Smooth muscle cell (in vitro differentiated cells): ENCODE data around the gene CRYGS. TPM values are rescaled to one million over a fixed set of nuclear protein-coding genes. Genes with fewer than 3 reads are reported as not detected.

ENCODE experiments used
- DNase-seq: peaks from one replicate; lab custom pipeline; 2025; ENCODE audit not compliant: unreplicated experiment; lab: John Stamatoyannopoulos, UW
- H2AFZ ChIP-seq: fragments of 200-600 bp; sonication (generic); 2 replicates; pipeline ENCODE4 v1.6.0; 2016; ENCODE audit warnings: antibody characterized with exemption, low read depth, mild to moderate bottlenecking
- H3F3A ChIP-seq: fragments of 200-600 bp; sonication (generic); 2 replicates; pipeline ENCODE4 v1.6.0; 2017; ENCODE audit warnings: antibody characterized with exemption, low read depth
- H3K27ac ChIP-seq: fragments of 200-600 bp; sonication (generic); 2 replicates; pipeline ENCODE4 v1.5.1; 2016; ENCODE audit warnings: low read depth, mild to moderate bottlenecking
- H3K27me3 ChIP-seq: fragments of 200-600 bp; sonication (generic); 2 replicates; pipeline ENCODE4 v1.6.1; 2016; ENCODE audit warnings: low read depth, mild to moderate bottlenecking
- H3K36me3 ChIP-seq: fragments of 200-600 bp; sonication (generic); 2 replicates; pipeline ENCODE4 v1.5.1; 2016; ENCODE audit warnings: low read depth
- H3K4me1 ChIP-seq: fragments of 200-600 bp; sonication (generic); 2 replicates; pipeline ENCODE4 v1.5.1; 2016; ENCODE audit warnings: low read depth
- H3K4me2 ChIP-seq: fragments of 200-600 bp; sonication (generic); 2 replicates; pipeline ENCODE4 v1.6.0; 2016; ENCODE audit warnings: mild to moderate bottlenecking
- H3K4me3 ChIP-seq: fragments of 200-600 bp; sonication (generic); 2 replicates; pipeline ENCODE4 v1.5.1; 2016; ENCODE audit warnings: mild to moderate bottlenecking
- H3K79me2 ChIP-seq: fragments of 200-600 bp; sonication (generic); 2 replicates; pipeline ENCODE4 v1.6.0; 2016; ENCODE audit warnings: low read depth, mild to moderate bottlenecking
- H3K9ac ChIP-seq: fragments of 200-600 bp; sonication (generic); 2 replicates; pipeline ENCODE4 v1.6.0; 2016; ENCODE audit warnings: low read depth
- H3K9me3 ChIP-seq: fragments of 200-600 bp; sonication (generic); replicated peaks from 2 replicates; pipeline ENCODE4 v1.5.1; 2016; ENCODE audit warnings: low read depth
- H4K20me1 ChIP-seq: fragments of 200-600 bp; sonication (generic); 2 replicates; pipeline ENCODE4 v1.6.0; 2016; ENCODE audit warnings: low read depth
- WGBS: methylation state at CpG from one replicate; pipeline ENCODE4 v1.1.7; 2016; ENCODE audit warnings: low lambda C conversion rate; 5-methylcytosine and 5-hydroxymethylcytosine counted together
- polyA plus RNA-seq: library from polyadenylated mRNA; unstranded; fragments of >200 nt; fragmentation: Nextera tagmentation; extraction: Ambion mirVana; gene quantifications from 2 replicates; pipeline ENCODE4 v1.2.1, GENCODE V29; 2016
- total RNA-seq: library from RNA; depleted of rRNA; stranded (reverse); fragments of >200 nt; gene quantifications from 2 replicates; pipeline ENCODE4 v1.2.3, GENCODE V29; 2014
- TF ChIP-seq, protein P1 (sequence below): fragments of 200-600 bp; sonication (generic); IDR thresholded peaks from 2 replicates; pipeline ENCODE4 v1.5.1; 2017; ENCODE audit warnings: borderline replicate concordance, mild to moderate bottlenecking, antibody characterized with exemption; ENCODE audit not compliant: insufficient read depth, poor library complexity, severe bottlenecking

Gene CRYGS
- total and polyA plus RNA-seq, 2 experiments from 2014 or later, result 5.5 to 6.6 TPM

DNA sequence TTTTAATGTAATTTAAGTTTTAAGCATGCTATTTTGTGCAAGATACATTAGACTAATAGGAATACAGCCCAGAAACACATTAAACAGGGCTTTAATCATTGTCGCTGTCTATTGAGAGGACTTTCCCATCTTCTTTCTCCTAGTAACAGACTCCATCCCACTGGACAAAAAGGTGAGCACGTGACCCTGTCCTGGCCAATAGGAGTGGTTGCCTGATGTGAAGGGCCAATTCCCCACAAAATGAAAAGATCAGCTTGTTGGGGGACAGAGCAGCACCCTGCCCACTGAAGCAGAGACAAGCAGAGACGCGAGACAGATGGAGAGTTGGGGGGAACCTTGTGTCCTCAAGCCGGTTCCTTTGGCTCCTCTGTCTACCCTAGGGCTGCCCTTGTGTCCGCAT is 21.2 kb downstream of the CRYGS start:
- Histone ChIP-seq H3K4me2 (no peak overlapping the region), H3K9me3 (no peaks in the 10 kb centered on the region), H3K79me2 (no peaks in the 10 kb centered on the region), H2AFZ (no peak overlapping the region), H3K4me1 (peaks cover 9% of the 10 kb centered on the region), H3K27ac (no peak overlapping the region), H3K27me3 (no peaks in the 10 kb centered on the region), H4K20me1 (no peaks in the 10 kb centered on the region), H3K9ac (no peak overlapping the region), H3F3A (no peaks in the 10 kb centered on the region), H3K4me3 (no peak overlapping the region), H3K36me3 (no peaks in the 10 kb centered on the region)
- 86% methylated on average over 6 of the region's 6 CpGs for WGBS
- TF ChIP-seq, protein P1, sequence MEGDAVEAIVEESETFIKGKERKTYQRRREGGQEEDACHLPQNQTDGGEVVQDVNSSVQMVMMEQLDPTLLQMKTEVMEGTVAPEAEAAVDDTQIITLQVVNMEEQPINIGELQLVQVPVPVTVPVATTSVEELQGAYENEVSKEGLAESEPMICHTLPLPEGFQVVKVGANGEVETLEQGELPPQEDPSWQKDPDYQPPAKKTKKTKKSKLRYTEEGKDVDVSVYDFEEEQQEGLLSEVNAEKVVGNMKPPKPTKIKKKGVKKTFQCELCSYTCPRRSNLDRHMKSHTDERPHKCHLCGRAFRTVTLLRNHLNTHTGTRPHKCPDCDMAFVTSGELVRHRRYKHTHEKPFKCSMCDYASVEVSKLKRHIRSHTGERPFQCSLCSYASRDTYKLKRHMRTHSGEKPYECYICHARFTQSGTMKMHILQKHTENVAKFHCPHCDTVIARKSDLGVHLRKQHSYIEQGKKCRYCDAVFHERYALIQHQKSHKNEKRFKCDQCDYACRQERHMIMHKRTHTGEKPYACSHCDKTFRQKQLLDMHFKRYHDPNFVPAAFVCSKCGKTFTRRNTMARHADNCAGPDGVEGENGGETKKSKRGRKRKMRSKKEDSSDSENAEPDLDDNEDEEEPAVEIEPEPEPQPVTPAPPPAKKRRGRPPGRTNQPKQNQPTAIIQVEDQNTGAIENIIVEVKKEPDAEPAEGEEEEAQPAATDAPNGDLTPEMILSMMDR, result no peak
- no peak for DNase-seq

DNA sequence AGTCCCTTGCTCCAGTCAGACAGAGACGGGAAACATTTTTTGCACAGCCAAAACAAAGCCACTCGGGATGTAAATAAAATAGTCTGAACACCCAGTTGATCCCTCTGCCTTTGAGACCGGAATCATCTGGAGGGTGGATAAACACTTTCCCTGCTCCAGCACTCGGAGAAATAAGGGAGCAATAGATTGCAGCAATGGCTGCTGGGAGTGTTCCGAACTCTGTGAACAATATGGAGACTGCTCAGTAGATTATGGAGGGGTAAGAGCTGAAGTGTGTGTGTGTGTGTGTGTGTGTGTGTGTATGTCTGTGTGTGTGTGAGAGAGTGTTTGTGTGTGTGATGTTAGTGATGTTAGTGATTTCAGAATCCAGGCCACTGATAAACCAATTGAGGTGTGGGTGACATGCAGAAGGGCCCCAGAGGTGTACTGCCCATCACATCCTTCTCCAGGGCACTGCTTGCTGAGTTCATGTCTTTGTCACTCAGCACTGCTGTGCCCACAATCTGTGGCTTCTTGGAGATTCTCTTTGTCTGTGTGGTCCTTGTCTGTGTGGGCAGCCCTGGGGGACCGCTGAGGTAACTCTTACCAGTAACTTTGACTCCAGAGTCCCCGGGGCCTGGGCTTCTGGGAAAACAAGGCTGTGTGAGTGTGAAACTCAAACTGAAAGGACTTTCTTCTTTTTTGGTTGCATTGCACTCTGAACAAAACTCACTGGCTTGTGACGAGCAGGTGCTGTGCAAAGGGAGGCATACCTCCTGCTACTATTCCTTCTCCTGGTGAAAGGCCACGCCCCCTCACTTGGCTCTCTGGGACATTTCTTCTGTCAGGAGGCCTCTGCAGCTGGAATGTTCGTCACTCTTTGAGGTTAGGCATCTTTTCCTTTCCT is 23.0 kb downstream of the CRYGS start:
- TF ChIP-seq, protein P1, result no peak
- no peak overlapping the region for H3K4me2 ChIP-seq
- WGBS, result 75% methylated on average over 10 of the region's 10 CpGs

DNA sequence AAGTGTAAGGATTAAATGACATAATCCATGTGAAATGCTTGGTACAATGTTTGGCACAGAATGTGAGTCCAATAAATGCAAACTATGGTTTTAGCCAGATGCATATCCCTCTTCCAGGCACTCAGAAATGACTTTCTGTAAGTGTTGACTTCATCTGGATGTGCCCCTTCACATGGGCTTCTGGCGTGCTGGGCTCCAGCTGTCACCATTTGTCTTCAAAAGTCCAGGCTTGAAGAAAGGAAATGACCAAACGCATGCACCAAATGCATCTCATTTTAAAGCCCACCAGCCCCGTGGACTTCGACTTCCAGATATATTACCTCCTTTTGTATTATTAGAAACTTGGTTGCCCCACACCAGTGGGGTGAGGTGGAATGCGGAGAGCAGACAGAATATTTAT is 23.7 kb downstream of the CRYGS start:
- Histone ChIP-seq H3K4me1 (peaks cover 9% of the 10 kb centered on the region), H3K4me2 (no peak overlapping the region), H3F3A (no peaks in the 10 kb centered on the region), H3K27ac (no peak overlapping the region), H3K4me3 (no peak overlapping the region), H2AFZ (no peak overlapping the region), H3K36me3 (no peaks in the 10 kb centered on the region), H3K27me3 (no peaks in the 10 kb centered on the region), H4K20me1 (no peaks in the 10 kb centered on the region), H3K9me3 (no peaks in the 10 kb centered on the region), H3K79me2 (no peaks in the 10 kb centered on the region), H3K9ac (no peak overlapping the region)
- WGBS, result 79% methylated on average over 5 of the region's 5 CpGs
- no peak for DNase-seq
- TF ChIP-seq, protein P1, result no peak

More for the DNA sequence above, 23.0 kb downstream of the CRYGS start:
- no peaks in the 10 kb centered on the region for H4K20me1 ChIP-seq
- no peaks in the 10 kb centered on the region for H3K9me3 ChIP-seq
- H3K9ac ChIP-seq, result no peak overlapping the region
- no peak overlapping the region for H3K4me3 ChIP-seq
- H3K79me2 ChIP-seq, result no peaks in the 10 kb centered on the region
- H2AFZ ChIP-seq, result no peak overlapping the region
- no peak for DNase-seq
- no peaks in the 10 kb centered on the region for H3K27me3 ChIP-seq
- H3K4me1 ChIP-seq, result peaks cover 9% of the 10 kb centered on the region
- H3F3A ChIP-seq, result no peaks in the 10 kb centered on the region
- no peak overlapping the region for H3K27ac ChIP-seq
- no peaks in the 10 kb centered on the region for H3K36me3 ChIP-seq
